HG02981 (cell line): ENCODE results near the gene VCPKMT.
A peak's percentile ranks its signal among the peaks of the same experiment; 100 is the strongest.

ENCODE experiments used
- ATAC-seq: cut with Tn5 transposase; IDR thresholded peaks from one replicate; pipeline ENCODE4 v1.9.1; 2021; ENCODE audit warnings: mild to moderate bottlenecking, moderate library complexity; ENCODE audit not compliant: unreplicated experiment

VCPKMT gene

DNA sequence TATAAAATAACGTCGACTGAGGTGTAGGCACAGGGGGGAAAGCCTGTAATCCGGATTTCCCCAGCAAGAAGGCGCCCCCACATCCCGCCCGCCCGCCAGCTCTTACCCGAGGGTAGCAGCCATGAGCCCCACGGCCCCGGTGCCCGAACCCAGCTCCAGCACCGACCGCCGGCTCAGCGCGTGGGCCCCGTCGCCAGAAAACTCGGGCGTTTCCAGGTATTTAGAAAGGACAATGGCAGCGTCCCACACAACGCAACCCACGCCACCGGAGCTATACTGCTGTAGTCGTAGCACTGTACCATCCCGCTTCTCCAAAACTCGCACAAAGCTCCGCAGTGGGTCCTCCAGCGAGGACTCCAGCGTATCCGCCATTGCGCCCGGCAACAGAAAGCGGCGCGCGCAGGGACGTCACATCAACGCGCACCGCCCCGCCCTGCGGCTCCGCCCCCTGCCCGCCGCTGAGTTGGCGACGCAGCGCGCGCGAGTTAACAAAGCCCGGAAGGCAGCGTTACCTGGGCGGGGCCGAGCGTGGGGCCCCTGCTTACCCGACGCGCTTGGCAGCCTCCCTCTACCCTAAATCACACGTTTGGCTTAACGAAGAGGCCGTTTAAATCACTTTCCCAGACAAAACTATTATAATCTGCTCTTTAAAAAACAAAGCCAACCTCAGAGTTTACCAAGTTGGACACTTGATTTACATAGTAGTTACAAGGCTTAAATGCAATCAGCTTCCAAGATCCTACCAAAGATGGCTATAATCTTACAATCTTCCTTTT lies at the start of gene VCPKMT:
VCPKMT (minus strand) TSS at position 392 of the 776 bp plus-strand sequence; CDS start at position 372, 20 bp downstream.
- ATAC-seq = peak; percentile 96

GRCh38 chr14:50156111-50156510 lies 39.7 kb upstream of the VCPKMT start:
- no peak for ATAC-seq

DNA sequence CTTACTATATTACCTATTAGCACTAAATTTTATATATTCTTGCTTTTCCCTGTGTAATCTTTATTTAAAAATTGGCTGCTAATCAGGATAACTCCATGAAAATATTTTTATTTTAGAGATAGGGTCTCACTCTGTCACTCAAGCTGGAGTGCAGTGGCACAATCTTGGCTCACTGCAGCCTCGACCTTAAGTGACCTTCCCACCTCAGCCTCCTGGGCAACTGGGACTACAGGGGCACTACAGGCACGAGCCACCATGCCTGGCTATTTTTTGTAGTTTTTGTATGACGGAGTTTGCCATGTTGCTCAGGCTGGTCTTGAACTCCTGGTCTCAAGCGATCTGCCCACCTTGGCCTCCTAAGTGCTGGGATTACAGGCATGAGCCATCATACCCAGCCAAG lies 32.4 kb upstream of the VCPKMT start:
- ATAC-seq = no peak

GRCh38 chr14:50139192-50139591 lies 22.8 kb upstream of the VCPKMT start:
- no peak for ATAC-seq

DNA sequence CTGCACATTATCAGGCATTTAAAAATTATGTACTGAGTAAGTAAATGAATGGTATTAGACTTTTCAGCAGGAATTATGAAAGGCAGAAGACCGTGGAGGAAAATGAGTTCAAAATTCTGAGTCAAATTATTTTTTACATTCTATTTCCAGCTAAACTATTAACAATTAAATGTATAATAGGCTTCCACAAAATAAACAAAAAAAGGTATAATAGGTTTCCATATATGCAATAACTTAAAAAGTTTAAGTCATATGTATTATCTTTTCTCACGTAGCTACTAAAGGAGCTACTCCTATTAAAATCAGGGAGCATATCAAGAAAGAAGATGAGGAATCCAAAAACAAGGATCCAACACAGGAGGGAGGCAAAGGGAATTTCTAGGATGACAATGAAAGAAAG lies 11.4 kb upstream of the VCPKMT start:
- no peak for ATAC-seq

GRCh38 chr14:50123062-50123461 lies 6.7 kb upstream of the VCPKMT start:
- ATAC-seq = no peak

DNA sequence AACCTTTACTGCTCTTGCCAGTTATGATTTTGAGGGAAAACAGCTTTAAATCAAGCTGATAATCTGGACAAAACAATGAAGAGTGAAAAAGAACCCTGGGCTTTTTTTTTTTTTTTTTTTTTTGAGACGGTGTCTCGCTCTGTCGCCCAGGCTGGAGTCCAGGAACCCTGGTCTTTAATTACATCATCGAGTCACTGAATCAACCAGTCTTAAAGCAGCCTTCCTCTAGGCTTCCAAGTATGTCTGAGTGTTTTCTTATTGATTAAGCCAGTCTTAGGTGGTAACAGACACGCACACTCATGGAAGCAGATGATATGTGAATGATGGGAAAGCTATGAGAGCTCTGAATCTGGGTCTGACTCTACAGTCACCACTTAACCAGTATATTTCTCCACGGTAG lies 5.9 kb upstream of the VCPKMT start:
- no peak for ATAC-seq

DNA sequence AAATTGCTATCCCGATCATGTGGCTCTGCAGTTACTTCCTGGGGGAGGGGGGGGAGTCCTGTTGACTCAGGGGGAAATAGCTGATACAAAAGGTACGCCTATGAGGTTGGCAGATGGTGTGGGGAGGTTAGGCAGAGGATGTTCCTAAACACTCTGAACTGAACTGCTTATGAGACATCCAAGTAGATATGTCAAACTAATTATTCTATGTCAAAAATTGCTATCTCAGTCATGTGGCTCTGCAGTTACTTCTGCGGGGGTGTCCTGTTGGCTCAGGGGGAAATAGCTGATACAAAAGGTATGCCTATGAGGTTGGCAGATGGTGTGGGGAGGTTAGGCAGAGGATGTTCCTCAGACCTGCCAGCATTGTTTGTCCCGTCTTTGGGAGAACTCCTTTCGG lies 5.1 kb upstream of the VCPKMT start:
- no peak for ATAC-seq

DNA sequence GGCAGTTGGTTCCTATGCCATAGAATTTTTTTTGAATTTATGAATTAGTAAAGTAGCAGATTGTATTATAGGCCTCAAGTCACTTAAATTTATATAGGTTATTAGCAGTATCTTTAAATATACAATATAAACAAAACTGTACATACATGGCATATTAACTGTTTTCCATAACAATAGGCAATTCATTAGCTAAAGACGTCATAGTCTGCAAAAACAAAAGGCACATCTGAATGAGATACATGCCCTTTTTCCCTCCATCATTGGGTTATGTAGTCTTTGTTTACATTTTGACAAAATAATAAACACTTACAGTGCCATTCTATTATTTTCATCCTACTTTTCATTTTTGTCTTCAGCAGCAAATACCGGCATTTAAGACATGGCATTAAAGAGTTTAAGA lies 1.1 kb upstream of the VCPKMT start:
- no peak for ATAC-seq

GRCh38 chr14:50116966-50117365 lies 594 bp upstream of the VCPKMT start:
- no peak for ATAC-seq

DNA sequence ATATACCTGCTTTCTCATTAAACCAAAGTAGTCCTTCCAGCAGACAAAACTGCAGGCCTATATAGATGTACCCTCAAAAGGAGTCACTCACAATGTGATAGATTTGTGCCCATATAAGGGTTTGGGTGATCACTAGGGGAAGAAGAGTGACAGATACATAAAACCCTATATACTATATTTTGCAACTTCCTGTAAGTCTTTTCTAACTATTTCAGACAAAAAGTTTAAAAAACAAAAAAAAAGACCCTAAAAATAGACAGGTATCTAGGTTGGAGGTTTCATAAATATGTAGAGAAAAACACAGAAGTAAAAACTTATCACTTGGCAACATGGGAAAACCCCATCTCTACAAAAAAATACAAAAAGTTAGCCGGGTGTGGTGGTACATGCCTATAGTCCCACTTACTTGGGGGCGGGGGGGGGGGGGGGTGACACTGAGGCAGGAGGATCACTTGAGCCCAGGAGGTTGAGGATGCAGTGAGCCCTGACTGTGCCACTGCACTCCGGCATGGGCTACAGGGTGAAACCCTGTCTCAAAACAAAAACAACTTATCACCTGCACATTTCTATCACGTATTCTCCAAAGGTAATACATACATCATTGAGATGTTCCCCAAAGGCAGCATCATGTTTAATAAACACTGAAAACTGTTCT lies 2.9 kb downstream of the VCPKMT start:
- ATAC-seq = no peak

GRCh38 chr14:50110323-50111037 lies 5.9 kb downstream of the VCPKMT start:
- no peak for ATAC-seq

DNA sequence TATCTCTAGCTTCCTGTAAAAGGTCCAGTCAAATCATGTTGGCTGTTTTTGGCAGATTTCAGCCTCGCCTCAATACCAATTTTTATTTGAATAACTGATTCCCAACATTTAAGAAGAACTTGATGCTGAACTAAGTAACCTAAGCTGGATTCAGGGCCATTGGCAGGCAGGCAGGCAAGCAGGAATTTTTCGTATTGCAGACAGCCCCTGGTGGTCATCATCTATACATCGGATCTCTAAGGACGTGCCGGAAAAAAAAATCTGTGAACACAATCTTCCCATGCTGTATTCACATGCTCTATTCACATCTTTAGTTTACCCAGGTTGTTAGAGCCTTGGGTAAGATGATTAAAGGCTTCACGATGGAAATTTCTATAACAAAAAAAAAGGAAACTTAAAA lies 7.0 kb downstream of the VCPKMT start:
- no peak for ATAC-seq

- ATAC-seq = no peak
Measured at GRCh38 chr14:50107850-50108249, 8.5 kb downstream of the VCPKMT start.

DNA sequence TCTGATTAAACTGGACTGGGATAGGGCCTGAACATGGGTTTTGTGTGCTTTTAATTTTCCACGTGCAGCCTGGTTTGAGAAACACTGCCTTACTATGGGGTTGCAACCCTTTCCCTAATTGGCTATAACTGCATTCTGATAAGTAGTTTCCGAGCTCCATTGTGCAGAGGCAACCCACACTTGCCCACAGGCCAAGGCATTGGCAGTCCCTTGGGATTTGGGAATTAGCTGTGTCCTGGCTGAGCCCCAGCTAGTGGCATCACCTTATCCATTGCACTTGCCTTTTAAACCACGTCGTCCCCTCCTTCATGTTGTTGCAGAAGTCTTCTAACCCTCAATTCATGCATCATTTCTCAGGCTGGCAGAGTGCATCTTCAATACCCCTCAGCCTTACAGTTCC lies 10.2 kb downstream of the VCPKMT start:
- ATAC-seq = no peak

DNA sequence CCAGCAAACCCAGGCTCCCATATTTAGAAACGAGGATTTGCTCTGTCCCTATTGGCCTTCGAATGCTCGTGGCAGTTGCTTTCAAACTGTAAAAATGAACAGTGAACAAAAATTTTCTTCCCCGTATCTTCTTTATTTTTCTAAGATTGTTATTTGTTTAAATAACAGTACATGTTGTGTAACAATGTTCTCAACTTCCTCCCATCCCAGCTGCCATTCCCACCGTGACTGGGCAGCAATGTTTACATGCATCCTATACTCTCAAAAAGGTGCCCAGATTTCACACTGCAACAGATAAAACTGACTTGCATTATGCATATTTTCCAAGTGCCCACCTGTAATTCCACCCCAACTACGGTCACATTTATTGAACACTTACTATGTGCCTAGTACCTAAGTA lies 12.8 kb downstream of the VCPKMT start:
- no peak for ATAC-seq

- ATAC-seq = no peak
Measured at GRCh38 chr14:50101417-50101816, 15.0 kb downstream of the VCPKMT start.

DNA sequence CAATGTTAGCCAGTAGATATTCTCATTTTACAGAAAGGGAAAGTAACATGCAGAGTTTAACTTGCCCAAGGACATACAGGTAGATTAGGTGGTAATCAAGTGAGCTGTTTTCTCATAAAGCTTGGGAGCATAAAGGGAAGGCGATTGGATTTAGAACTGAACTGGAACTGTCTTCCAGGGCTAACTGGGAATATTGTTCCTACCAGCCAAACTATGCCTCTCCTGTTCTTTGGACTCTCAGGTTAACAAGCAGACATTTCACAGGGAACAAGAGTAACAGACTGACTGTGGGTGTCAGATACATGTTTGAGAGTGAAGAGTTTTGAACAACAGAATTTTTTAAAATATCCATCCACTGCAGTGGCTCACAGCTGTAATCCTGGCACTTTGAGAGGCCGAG lies 15.6 kb downstream of the VCPKMT start:
- no peak for ATAC-seq

DNA sequence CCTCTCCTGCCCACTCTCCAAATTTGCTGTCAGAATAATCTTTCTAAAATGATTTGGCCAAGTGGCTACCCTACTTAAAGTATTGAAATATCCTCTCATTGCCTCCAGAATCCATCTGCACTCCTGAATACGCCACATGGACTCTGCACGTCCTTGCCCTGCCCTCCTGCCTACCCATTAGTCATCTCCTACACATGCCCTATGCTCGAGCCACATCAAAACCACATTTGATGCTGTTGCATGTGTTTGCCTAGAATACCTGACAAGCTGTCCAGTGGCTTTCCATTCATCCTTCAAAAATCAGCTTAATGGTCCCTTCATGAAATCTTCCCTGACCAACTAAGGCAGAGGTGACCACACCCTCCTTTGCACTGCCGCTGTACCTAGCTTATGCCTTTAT lies 17.0 kb downstream of the VCPKMT start:
- ATAC-seq = no peak

DNA sequence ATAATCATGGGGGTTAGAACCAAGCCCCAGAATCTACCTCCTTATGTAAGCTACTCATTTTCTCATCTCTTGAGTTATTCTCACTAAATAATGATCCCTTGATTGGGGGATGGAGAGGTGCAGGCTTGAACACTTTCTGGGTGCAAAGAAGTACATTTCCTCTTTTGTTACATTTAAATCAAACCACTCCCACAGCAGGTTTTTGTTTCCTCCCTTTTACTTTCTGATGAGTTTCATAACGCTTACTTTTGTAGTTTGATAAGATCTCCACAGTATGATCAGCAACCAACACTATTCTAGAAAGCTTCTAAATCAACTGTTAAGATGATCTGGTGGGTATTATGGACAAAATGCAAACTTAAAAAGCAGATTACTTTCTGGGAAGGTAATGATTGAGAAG lies 20.5 kb downstream of the VCPKMT start:
- ATAC-seq = no peak

GRCh38 chr14:50094056-50094755 lies 22.2 kb downstream of the VCPKMT start:
- ATAC-seq = no peak
